ENCODE results near the gene MRPS22.
"Not testable (repeated sequence)": the region's sequence is repeated elsewhere in the genome, so short reads cannot be mapped to it uniquely, and the experiment has no call there.

Gene MRPS22

GRCh38 chr3:139389552-139390368, 45.9 kb downstream of the MRPS22 start, which contains the start of gene COPB2:
COPB2 (minus strand) TSS chr3:139389647; CDS start chr3:139389550, 97 bp downstream.
- in situ Hi-C loops (cut with HindIII; ENCODE audit: low sequenced_read_pairs) = no loop called here
- TF ChIP-seq CTCF (IDR thresholded peaks at IDR 0.05; ENCODE audit: low read depth, low read length) = no peak
- peak; percentile 100 for DNase-seq (ENCODE audit: low read depth, low spot score)
- peak within 1 kb of the TSS; percentile 96 for H3K4me3 ChIP-seq (ENCODE audit: low read depth, low read length)

- in situ Hi-C loops (cut with HindIII; ENCODE audit: low sequenced_read_pairs) = no loop called here
- TF ChIP-seq CTCF (IDR thresholded peaks at IDR 0.05; ENCODE audit: low read depth, low read length) = no peak
- no peak for DNase-seq (ENCODE audit: low read depth, low spot score)
- H3K4me3 ChIP-seq (ENCODE audit: low read depth, low read length) = no peak overlapping the region
Measured at GRCh38 chr3:139394116-139394515, 50.3 kb downstream of the MRPS22 start.

GRCh38 chr3:139396707-139397106, 52.9 kb downstream of the MRPS22 start:
- in situ Hi-C loops (cut with HindIII; ENCODE audit: low sequenced_read_pairs) = no loop called here
- DNase-seq (ENCODE audit: low read depth, low spot score) = no peak
- no peak overlapping the region for H3K4me3 ChIP-seq (ENCODE audit: low read depth, low read length)
- no peak for TF ChIP-seq CTCF (IDR thresholded peaks at IDR 0.05; ENCODE audit: low read depth, low read length)

- in situ Hi-C loops (cut with HindIII; ENCODE audit: low sequenced_read_pairs); DNase-seq (ENCODE audit: low read depth, low spot score); H3K4me3 ChIP-seq (ENCODE audit: low read depth, low read length): not testable (repeated sequence)
Measured at GRCh38 chr3:139401155-139401554, 57.3 kb downstream of the MRPS22 start.

All from astrocyte of the spinal cord (primary cell).